Activated CD8-positive, alpha-beta memory T cell treated with anti-CD3 and anti-CD28 coated beads for 1 hour (primary cell): ENCODE measurements around the gene CROCC2.

Experiments used
- DNase-seq, 2 donors: peaks; one replicate each; pipeline ENCODE4 v3.0.0-alpha.2; 2020; ENCODE audit warnings: low read depth in 1 of 2; ENCODE audit errors: extremely low read depth in 1 of 2

Gene CROCC2

GRCh38 chr2:240875228-240876034 is 30.7 kb upstream of the CROCC2 start:
- DNase-seq = no peak

DNA sequence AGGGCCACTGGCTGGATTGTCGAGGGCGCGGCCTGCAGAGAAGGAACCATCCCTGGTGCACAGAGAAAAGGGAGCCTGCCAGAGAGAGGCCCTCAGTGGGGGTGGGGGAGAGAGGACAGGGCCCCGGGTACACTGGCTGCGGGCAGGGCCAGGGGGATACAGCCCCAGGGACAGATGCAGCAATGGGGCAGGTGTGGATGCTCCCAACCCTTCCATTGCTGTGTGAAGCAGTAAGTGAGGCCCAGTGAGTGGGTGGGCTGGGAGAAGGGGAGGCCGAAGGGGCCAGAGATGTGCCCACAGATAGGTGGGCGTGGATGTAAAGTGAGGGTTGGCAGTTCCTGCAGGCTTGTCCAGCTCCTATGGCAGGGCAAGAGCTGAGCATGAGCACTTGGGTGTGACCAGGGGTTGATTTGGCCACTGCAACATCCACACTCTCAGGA is 30.1 kb upstream of the CROCC2 start:
- no peak for DNase-seq

DNA sequence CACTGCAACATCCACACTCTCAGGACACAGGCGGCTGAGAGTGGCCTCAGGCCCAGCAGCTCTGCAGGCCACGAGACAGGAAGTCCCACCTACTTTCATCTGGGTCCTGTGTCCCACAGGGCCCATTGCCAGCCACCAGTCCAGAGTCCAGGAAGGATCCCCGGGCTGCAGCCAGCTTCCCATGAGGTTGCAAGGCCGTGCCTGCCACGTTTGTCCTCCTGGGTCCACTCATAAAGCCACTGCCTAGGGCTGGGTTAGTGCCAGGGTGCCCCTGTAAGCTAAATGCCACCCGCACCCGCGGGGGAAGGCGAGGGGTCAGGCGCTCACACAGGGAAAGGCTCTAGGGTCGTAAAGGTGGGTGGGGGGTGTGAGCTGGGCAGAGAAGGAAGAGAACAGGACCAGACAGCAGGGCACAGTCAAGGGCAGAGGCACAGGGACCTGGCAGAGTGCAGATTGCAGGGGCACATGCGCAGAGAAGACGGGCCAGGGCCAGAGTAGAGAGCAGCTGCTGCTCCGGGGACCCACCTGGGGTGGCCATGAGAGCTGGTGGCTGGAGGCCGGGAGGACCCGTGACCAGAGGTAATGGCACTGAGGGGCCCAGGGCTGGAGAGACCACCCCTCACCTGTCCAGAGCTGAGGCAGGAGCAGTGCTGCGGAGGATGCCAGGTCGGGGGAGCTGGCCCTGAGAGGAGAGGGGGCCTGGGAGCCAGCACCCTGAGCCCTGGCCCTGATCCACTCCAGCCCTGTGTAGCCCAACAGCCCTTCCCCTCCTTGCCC is 29.5 kb upstream of the CROCC2 start:
- DNase-seq = no peak

DNA sequence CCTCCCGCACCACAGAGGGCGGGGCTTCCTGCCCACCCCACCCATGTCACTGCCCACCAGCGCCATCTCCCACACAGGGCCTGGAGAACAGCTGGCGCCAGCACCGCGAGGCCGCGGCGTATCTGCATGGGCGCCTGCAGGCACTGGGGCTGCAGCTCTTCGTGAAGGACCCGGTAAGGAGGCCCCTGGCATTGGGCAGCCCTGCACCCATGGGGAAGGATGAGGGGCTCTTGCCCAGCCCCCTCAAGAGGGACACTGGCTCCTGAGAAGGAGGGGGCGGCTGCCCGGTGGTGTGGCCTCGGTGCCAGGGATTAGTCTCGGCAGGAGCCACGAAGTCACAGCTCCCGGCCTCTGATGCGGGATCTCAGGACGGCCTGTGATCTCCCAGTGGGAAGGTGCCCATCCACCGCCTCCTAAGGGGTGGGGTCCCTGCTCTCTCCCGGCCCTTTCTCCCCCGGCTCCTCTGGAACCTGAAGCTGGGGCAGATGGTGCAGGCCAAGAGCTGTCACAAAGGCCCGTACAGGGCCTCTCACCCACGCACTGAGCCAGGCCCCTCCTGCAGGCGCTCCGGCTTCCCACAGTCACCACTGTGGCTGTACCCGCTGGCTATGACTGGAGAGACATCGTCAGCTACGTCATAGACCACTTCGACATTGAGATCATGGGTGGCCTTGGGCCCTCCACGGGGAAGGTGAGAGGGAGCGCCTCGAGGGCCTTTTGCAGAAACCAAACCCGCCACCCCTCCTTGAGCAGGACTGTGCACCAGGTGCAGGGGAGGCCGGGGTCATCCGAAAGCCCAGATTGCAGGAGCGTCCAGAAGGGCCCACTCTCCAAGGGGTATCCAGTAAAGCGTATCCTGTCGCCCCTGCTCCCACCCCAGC is 28.4 kb upstream of the CROCC2 start:
- DNase-seq = no peak

DNA sequence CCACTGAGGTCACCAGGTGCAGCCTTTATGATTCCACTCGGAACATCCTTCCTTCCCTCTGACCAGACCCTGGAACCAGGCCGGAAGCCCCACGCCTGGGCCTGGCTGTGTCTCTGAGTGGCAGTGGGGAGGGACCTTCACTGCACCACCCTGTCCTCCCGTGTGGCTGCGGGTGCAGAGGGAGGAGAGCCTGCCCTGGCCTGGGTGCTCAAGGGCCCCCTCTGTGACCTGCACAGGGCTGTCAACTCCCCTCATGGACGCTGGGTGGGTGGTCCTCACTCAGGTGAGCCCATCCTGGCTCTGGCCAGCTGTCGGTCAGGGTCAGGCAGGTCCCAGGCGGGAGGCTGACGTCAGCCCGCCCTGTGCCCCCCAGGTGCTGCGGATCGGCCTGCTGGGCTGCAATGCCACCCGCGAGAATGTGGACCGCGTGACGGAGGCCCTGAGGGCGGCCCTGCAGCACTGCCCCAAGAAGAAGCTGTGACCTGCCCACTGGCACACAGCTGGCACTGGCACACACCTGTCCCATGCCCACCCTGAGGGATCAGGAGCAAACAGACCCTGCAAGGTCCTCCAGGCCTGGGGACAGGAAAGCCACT is 27.7 kb upstream of the CROCC2 start:
- DNase-seq = no peak

DNA sequence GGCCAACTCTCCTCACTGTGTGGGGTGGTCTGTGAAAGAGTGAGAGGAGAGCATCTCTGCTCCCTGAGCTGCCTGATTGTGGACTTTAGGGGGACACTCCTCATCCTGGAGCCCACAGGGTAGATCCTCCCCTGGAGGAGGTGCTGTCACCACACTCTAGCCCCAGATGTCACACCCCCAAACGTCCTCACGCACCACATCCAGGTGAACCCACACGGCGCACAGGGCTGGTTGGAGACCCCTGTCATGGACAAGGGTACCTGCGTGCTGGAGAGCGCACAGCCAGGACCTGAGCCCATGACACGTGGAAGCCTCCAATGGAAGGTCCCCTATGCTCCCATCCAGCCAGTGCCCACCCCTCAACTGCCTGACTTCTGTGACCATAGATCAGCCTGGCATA is 27.0 kb upstream of the CROCC2 start:
- DNase-seq = no peak

DNA sequence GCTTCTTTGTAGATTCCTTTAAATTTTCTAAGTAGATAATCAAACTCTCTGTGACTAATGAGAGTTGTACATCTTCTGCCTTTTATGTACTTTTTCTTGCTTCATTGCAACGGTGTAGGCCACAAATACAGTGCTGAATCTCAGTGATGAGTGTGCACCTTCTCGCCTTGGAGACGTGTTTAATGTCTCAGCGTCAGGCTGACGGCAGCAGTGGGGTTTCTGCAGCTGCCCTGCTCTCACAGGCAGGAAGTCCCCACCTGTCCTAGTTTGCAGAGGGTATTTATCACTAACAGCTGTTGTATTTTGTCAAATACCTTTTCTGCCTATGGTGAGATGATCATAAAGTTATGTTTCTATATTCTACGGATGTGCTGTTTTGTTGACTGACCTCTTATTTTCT is 24.2 kb upstream of the CROCC2 start:
- DNase-seq = no peak

DNA sequence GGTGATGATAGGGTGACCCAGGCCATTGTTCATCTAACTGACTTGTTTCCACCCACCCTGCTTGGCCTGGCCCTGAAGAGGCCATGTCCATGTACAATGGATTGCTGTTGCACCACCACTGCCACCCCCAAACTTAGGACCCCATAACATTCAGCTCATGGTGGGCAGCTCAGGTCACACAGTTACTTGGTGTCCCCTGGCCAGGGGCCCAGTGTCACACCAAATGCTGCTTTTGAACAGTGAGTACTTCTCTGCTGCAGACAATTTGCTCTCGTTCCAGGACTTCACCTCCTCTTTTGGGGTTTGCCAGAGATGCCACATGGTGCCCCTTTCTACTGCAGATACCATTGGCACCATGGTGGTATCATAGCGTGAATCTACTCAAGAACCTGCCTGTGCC is 21.9 kb upstream of the CROCC2 start:
- DNase-seq = no peak

DNA sequence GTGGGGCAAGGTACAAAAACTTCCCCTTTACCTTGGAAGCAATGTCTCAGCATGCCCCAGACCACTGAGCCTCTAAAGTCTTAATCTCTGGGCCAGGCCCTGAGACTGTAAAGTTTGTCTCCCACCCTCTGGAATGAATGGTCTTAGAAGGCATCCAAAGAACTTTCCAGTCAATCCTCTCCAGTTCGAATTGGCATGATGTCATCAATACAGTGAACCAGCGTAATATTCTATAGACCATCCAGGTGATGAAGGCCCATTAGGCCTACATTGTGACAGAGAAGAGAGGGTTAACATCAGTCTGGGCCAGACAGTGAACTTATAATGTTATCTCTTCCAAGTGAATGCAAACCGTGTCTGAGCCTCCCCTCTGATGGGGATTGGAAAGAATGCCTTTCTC is 21.4 kb upstream of the CROCC2 start:
- DNase-seq = no peak

- no peak for DNase-seq
Observed at GRCh38 chr2:240885566-240885965, 20.6 kb upstream of the CROCC2 start.

DNA sequence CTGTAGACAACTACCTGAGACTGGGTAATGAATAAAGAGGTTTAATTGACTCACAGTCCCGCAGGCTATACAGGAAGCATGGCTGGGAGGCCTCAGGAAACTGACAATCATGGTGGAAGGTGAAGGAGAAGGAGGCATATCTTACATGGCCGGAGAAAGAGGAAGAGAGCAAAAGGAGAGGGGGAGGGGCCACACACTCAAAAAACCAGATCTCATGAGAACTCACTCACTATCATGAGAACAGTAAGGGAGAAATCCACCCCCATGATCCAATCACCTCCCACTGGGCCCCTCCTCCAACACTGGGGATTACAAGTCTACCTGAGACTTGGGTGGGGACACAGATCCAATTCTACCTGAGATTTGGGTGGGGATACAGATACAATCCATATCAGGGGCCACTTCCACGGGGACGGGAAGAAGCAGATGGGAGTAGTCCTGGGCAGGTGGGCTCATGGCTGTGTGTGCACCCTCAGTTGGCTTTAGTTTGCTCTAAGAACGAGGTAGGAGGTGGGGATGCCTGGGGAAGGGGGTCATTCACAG is 20.0 kb upstream of the CROCC2 start:
- no peak for DNase-seq

DNA sequence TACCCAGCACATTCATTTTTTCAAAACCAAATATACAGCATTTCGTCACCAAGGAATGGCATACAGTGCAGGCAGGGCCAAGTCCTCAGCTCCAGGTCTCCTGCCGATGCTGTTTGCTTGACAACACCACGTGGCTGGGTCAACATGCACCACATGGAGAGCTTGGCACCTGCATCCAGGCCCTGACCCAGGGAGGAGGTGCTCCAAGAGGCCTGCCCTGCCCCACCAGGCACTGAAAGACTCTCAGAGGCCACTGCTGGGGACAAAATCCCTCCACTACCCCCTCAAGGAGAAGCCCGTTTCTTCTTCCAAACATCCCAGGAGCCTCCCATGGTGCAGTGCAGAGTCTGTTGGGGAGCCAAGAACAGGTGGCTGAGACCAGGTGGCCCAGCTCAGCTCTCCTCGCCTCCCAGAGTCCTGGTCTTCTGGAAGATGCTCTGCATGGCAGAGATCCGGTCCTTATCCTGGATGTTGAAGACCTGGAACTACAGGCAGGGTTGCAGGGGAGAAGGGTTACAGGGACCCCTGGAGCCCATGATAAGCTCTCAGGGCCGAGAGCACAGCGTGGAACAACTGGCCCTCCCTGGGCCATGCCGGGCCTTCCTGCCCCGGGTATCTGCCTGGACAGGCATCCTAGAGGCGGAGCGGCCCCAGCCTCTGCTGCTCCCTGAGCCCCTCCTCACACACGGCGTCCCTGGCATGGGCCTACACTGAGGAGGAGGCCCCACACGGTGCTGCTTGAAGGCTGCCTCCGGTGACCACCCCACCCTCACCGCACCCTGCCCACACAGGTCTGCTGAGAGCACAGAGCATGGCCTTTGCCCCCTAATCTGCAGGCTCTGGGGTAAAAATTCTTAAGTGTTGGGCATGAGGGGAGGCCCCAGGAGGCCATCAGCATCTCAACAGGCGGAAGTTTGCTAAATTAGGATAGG is 19.2 kb upstream of the CROCC2 start:
- DNase-seq = no peak

GRCh38 chr2:240887631-240888030 is 18.5 kb upstream of the CROCC2 start:
- no peak for DNase-seq

GRCh38 chr2:240888130-240888889 is 17.8 kb upstream of the CROCC2 start:
- DNase-seq = no peak

GRCh38 chr2:240888890-240889573 is 17.1 kb upstream of the CROCC2 start:
- DNase-seq = no peak

DNA sequence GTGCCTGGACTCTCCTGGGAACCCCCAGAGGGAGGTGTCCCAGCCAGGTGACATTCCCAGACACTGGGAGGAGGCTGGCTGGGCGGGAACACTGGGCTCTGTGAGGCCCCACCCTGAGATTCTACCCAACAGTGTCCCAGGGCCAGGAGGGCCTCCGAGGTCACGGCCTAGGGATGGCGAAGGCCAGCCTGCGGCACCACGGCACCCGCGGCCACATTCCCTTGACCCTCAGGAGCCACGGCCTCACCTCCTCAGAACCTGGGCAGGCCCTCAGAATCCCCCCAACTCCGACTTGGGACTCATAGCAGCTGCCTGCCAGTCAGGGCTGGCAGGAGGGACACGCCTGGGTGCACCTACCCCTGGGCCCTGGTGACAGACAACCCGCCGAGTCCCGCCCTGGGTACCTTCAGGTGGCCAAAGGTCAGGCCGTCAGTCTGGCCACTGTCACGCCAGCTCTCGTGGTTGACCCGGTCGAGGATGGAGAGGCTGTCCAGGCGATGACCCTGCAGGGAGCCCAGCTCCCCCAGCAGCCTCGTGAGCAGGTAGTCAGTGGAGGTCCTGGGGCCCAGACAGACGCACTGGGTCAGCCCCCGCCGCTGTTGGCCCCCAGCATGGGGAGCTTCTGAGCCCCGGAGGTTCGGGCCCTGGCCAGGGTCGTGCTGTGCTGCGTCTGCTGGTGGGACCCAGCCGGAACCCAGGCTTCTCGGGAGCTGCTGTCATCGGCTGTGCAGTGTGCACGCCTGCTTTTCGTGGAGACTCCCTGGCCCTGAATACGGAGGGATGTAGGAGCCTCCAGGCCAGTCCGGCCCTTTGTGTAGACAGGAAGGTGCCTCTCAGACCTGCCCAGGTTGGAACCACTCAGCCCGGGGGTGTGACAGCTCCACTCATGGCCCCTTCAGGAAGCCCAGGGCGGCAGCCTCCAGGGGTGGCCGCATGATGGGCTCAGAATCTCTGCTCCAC is 16.3 kb upstream of the CROCC2 start:
- DNase-seq = no peak

DNA sequence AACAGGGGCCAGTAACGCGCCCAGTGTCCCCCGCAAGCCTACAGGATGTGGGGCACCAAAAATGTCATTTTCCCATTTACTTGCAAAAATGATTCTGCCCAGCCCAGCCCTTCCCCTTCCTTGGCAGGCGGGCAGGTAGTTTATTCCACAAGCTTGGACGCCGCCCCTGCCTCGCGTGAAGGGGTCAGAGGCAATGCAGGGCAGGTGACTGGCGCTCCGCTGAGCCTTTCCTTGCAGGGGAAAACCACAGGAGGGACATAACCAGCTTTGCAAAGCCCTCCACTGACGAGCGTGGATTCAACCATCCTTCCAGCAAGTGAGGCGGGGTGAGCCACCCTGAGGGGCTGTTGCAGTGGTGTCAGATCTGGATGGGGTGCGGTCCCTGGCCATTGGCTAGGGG is 15.4 kb upstream of the CROCC2 start:
- DNase-seq = no peak
